Neural crest cell (in vitro differentiated cells): ENCODE data around the gene CGB2. TPM values are rescaled to one million over a fixed set of nuclear protein-coding genes. Genes with fewer than 3 reads are reported as not detected.

ENCODE experiments used
- DNase-seq: peaks from one replicate; pipeline ENCODE4 v3.0.0; 2021; ENCODE audit warnings: low read depth, mixed read lengths, low spot score
- H3K27ac Mint-ChIP-seq: one replicate; pipeline ENCODE4 v1.8.0; 2021; ENCODE audit warnings: mild to moderate bottlenecking, mixed read lengths; ENCODE audit not compliant: unreplicated experiment
- H3K27me3 Mint-ChIP-seq: 2 replicates; pipeline ENCODE4 v1.8.0; 2021; ENCODE audit warnings: low read depth, mild to moderate bottlenecking, mixed read lengths
- H3K36me3 Mint-ChIP-seq: 2 replicates; pipeline ENCODE4 v1.8.0; 2021; ENCODE audit warnings: low read depth, mild to moderate bottlenecking, mixed read lengths
- H3K4me1 Mint-ChIP-seq: 2 replicates; pipeline ENCODE4 v1.8.0; 2021; ENCODE audit warnings: mixed read lengths
- H3K4me3 Mint-ChIP-seq: one replicate; pipeline ENCODE4 v1.8.0; 2021; ENCODE audit warnings: mild to moderate bottlenecking, mixed read lengths
- H3K9me3 Mint-ChIP-seq: 2 replicates; pipeline ENCODE4 v1.8.0; 2021; ENCODE audit warnings: mixed read lengths
- total RNA-seq: library from RNA; stranded (reverse); gene quantifications from 2 replicates; pipeline ENCODE4 v1.2.1, GENCODE V29; 2021
- TF ChIP-seq, protein P1 (sequence below): fragments of 200-600 bp; sonication (generic); conservative IDR thresholded peaks from 2 replicates; pipeline ENCODE4 v1.5.0; 2021; ENCODE audit warnings: antibody characterized with exemption, mild to moderate bottlenecking

Gene CGB2
- total RNA-seq, 1 donor from 2014 or later, result not detected

DNA sequence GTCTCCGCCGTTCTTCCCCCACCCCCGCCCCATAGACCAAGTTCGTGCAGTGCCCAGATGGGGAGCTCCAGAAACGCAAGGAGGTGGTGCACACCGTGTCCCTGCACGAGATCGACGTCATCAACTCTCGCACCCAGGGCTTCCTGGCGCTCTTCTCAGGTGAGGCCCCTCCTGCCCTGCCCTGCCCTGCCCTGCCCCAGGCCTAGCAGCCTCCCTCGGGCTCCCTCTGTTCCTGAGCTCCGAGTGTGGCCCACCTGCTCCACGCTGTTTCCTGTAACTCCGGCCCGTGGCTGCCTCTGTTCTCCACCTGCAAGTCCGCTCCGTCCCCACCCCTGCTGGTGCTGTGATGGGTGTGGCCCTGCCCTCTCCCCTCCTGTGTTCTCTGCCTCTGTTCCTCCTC lies 21.2 kb upstream of the CGB2 start:
- Mint-ChIP-seq H3K36me3 (peaks cover 5% of the 10 kb centered on the region), H3K27ac (no peak overlapping the region)

DNA sequence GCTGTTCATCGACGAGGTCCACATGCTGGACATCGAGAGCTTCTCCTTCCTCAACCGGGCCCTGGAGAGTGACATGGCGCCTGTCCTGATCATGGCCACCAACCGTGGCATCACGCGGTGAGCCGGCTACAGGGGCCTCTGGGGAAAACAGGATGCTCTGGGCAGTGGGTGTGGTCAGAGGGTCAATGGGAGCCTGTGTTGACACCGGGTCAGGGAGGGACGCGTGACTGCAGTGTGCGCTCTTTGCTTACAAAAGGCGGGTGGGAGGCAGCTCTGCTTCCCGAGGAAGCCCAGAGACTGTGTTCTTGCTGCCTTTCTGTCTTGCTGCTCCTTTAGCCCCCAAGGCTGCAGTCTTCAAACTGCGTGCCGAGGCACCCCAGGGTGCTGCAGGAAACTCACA lies 20.5 kb upstream of the CGB2 start:
- DNase-seq, result no peak
- Mint-ChIP-seq H3K36me3 (peaks cover 10% of the 10 kb centered on the region), H3K27me3 (peaks cover 3% of the 10 kb centered on the region), H3K4me1 (no peaks in the 10 kb centered on the region), H3K9me3 (no peaks in the 10 kb centered on the region), H3K4me3 (no peak overlapping the region), H3K27ac (no peak overlapping the region)
- TF ChIP-seq, protein P1, sequence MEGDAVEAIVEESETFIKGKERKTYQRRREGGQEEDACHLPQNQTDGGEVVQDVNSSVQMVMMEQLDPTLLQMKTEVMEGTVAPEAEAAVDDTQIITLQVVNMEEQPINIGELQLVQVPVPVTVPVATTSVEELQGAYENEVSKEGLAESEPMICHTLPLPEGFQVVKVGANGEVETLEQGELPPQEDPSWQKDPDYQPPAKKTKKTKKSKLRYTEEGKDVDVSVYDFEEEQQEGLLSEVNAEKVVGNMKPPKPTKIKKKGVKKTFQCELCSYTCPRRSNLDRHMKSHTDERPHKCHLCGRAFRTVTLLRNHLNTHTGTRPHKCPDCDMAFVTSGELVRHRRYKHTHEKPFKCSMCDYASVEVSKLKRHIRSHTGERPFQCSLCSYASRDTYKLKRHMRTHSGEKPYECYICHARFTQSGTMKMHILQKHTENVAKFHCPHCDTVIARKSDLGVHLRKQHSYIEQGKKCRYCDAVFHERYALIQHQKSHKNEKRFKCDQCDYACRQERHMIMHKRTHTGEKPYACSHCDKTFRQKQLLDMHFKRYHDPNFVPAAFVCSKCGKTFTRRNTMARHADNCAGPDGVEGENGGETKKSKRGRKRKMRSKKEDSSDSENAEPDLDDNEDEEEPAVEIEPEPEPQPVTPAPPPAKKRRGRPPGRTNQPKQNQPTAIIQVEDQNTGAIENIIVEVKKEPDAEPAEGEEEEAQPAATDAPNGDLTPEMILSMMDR, result no peak

More for the DNA sequence above, 21.2 kb upstream of the CGB2 start:
- TF ChIP-seq, protein P1, result no peak
- no peaks in the 10 kb centered on the region for H3K4me1 Mint-ChIP-seq
- H3K27me3 Mint-ChIP-seq, result no peaks in the 10 kb centered on the region
- H3K4me3 Mint-ChIP-seq, result no peak overlapping the region
- no peak for DNase-seq
- no peaks in the 10 kb centered on the region for H3K9me3 Mint-ChIP-seq

- Mint-ChIP-seq H3K4me3 (no peak overlapping the region), H3K9me3 (no peaks in the 10 kb centered on the region), H3K4me1 (peaks cover 4% of the 10 kb centered on the region), H3K27me3 (peaks cover 27% of the 10 kb centered on the region), H3K36me3 (peaks cover 10% of the 10 kb centered on the region), H3K27ac (peak overlapping the region; percentile 20)
- DNase-seq, result no peak
- TF ChIP-seq, protein P1, result no peak
These were observed 17.4 kb upstream of the CGB2 start for GRCh38 chr19:49014123-49014869.

DNA sequence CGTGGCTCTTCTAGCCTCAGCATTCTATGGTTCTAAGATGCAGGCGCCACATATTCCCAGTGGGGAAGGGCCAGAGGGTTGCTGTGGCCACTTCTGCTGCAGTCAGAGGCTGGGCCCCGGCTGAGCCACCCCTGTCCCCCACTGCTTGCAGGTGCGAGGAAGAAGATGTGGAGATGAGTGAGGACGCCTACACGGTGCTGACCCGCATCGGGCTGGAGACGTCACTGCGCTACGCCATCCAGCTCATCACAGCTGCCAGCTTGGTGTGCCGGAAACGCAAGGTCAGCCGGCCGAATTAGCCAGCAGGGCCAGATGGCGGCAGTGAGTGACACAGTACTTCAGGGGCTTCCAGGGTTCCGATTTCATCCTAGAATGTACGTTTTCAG lies 16.8 kb upstream of the CGB2 start:
- H3K4me1 Mint-ChIP-seq, result peaks cover 4% of the 10 kb centered on the region
- peaks cover 33% of the 10 kb centered on the region for H3K27me3 Mint-ChIP-seq
- TF ChIP-seq, protein P1, result no peak
- H3K27ac Mint-ChIP-seq, result no peak overlapping the region
- no peak for DNase-seq
- peaks cover 10% of the 10 kb centered on the region for H3K36me3 Mint-ChIP-seq
- no peaks in the 10 kb centered on the region for H3K9me3 Mint-ChIP-seq
- H3K4me3 Mint-ChIP-seq, result no peak overlapping the region

DNA sequence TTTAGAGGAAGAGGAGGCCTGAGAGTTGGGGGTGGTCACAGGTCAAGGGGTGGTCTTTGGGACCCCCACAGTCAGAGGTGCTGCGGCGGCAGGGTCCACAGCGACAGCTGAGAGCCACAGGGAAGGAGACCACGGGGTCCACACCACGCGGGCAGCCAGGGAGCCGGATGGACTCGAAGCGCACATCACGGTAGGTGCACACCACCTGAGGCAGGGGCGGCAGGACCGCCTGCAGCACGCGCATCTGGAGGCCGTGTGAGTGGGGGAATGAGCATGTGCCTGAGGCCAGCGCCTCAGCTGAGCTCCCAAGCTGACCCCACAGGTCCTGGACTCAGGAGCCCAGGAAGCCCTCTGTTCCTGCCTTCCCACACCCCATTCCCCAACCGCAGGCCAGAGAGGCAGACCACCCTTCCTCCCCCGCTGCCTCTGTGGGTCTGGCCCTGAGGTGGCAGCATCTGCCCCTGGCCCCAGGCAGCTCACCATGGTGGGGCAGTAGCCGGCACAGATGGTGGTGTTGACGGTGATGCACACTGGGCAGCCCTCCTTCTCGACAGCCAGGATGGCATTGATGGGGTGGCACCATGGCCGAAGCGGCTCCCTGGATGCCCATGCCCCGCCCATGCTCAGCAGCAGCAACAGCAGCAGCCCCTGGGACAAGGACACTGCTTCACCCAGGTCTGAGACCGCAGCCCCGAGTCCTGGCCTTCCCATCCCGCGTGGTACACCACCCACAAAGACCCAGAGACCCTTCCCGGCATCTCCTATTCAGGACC lies 15.4 kb upstream of the CGB2 start:
- H3K9me3 Mint-ChIP-seq, result no peaks in the 10 kb centered on the region
- H3K36me3 Mint-ChIP-seq, result peaks cover 7% of the 10 kb centered on the region
- H3K27ac Mint-ChIP-seq, result no peak overlapping the region
- H3K4me1 Mint-ChIP-seq, result peaks cover 9% of the 10 kb centered on the region
- DNase-seq, result no peak
- TF ChIP-seq, protein P1, result no peak
- peaks cover 47% of the 10 kb centered on the region for H3K27me3 Mint-ChIP-seq
- H3K4me3 Mint-ChIP-seq, result no peak overlapping the region
